Trophoblast cell (in vitro differentiated cells and primary cell): ENCODE data around the gene ACAD8.
"Not testable (repeated sequence)": the region's sequence is repeated elsewhere in the genome, so short reads cannot be mapped to it uniquely, and the experiment has no call there.

Experiments used
- DNase-seq, 2 donors: peaks; one replicate each; pipeline ENCODE4 v3.0.0-alpha.2; 2016
- H2AFZ ChIP-seq: 2 replicates; pipeline ENCODE4 v1.6.1; 2013; ENCODE audit warnings: low read length, moderate library complexity, mild to moderate bottlenecking; ENCODE audit not compliant: insufficient read depth, poor library complexity
- H2AK5ac ChIP-seq: 2 replicates; pipeline ENCODE4 v1.6.1; 2013; ENCODE audit warnings: mild to moderate bottlenecking, low read length
- H2BK120ac ChIP-seq: 2 replicates; pipeline ENCODE4 v1.6.1; 2013; ENCODE audit warnings: low read length, mild to moderate bottlenecking, moderate library complexity; ENCODE audit not compliant: insufficient read depth, poor library complexity
- H2BK12ac ChIP-seq: 2 replicates; pipeline ENCODE4 v1.6.1; 2013; ENCODE audit warnings: mild to moderate bottlenecking, low read length, moderate library complexity
- H2BK5ac ChIP-seq: 2 replicates; pipeline ENCODE4 v1.6.1; 2013; ENCODE audit warnings: low read length, low read depth, moderate library complexity, mild to moderate bottlenecking; ENCODE audit not compliant: poor library complexity
- H3K14ac ChIP-seq: 2 replicates; pipeline ENCODE4 v1.6.1; 2013; ENCODE audit warnings: mild to moderate bottlenecking, low read length
- H3K18ac ChIP-seq: 2 replicates; pipeline ENCODE4 v1.6.1; 2013; ENCODE audit warnings: mild to moderate bottlenecking, low read length
- H3K23ac ChIP-seq: 2 replicates; pipeline ENCODE4 v1.6.1; 2013; ENCODE audit warnings: low read length
- H3K27ac ChIP-seq: 2 replicates; pipeline ENCODE4 v1.5.1; 2013; ENCODE audit warnings: low read depth, mild to moderate bottlenecking, inconsistent platforms, low read length, moderate library complexity
- H3K27me3 ChIP-seq: 2 replicates; pipeline ENCODE4 v1.6.1; 2013; ENCODE audit warnings: inconsistent platforms, mild to moderate bottlenecking, low read length, moderate library complexity; ENCODE audit not compliant: insufficient read depth
- H3K36me3 ChIP-seq, 2 experiments: 1 replicate in 1 of 2; 2 replicates in 1 of 2; pipeline ENCODE4 v1.6.1; 2013; ENCODE audit warnings: low read length in 2 of 2, mild to moderate bottlenecking in 2 of 2, moderate library complexity in 1 of 2; ENCODE audit not compliant: insufficient read depth in 2 of 2, control insufficient read depth in 1 of 2
- H3K4ac ChIP-seq: 2 replicates; pipeline ENCODE4 v1.6.1; 2013; ENCODE audit warnings: low read depth, mild to moderate bottlenecking, low read length, moderate library complexity
- H3K4me1 ChIP-seq, 2 experiments: 1 replicate in 1 of 2; 2 replicates in 1 of 2; pipeline ENCODE4 v1.6.1; 2013; ENCODE audit warnings: low read length in 2 of 2, mild to moderate bottlenecking in 2 of 2, moderate library complexity in 1 of 2; ENCODE audit not compliant: insufficient read depth in 2 of 2, control insufficient read depth in 1 of 2
- H3K4me2 ChIP-seq: 2 replicates; pipeline ENCODE4 v1.6.1; 2013; ENCODE audit warnings: inconsistent platforms, mild to moderate bottlenecking, low read length, moderate library complexity
- H3K4me3 ChIP-seq: 2 replicates; pipeline ENCODE4 v1.5.1; 2013; ENCODE audit warnings: mild to moderate bottlenecking, low read depth, low read length, inconsistent platforms
- H3K79me1 ChIP-seq: one replicate; pipeline ENCODE4 v1.6.1; 2013; ENCODE audit warnings: low read length
- H3K79me2 ChIP-seq: 2 replicates; pipeline ENCODE4 v1.6.1; 2013; ENCODE audit warnings: low read length, mild to moderate bottlenecking; ENCODE audit not compliant: control insufficient read depth, insufficient read depth, poor library complexity
- H3K9ac ChIP-seq: 2 replicates; pipeline ENCODE4 v1.6.1; 2013; ENCODE audit warnings: mild to moderate bottlenecking, low read length
- H3K9me3 ChIP-seq: 2 replicates; pipeline ENCODE4 v1.6.1; 2013; ENCODE audit warnings: low read depth, mild to moderate bottlenecking, control low read depth, inconsistent platforms, low read length; ENCODE audit not compliant: insufficient read depth
- H4K12ac ChIP-seq: 2 replicates; pipeline ENCODE4 v1.6.1; 2013; ENCODE audit warnings: low read depth, mild to moderate bottlenecking, low read length, moderate library complexity
- H4K8ac ChIP-seq: 2 replicates; pipeline ENCODE4 v1.6.1; 2013; ENCODE audit warnings: low read depth, mild to moderate bottlenecking, low read length, moderate library complexity
- H4K91ac ChIP-seq: one replicate; pipeline ENCODE4 v1.6.1; 2013; ENCODE audit warnings: low read depth, mild to moderate bottlenecking, low read length, moderate library complexity
- WGBS: extraction: QIAGEN DNeasy Blood & Tissue Kit; methylation state at CpG from one replicate; pipeline ENCODE4 v1.1.7; 2013; ENCODE audit warnings: missing lambda C conversion rate; ENCODE audit not compliant: insufficient read length, insufficient coverage; ENCODE audit errors: extremely low coverage; 5-methylcytosine and 5-hydroxymethylcytosine counted together

ACAD8 gene

DNA sequence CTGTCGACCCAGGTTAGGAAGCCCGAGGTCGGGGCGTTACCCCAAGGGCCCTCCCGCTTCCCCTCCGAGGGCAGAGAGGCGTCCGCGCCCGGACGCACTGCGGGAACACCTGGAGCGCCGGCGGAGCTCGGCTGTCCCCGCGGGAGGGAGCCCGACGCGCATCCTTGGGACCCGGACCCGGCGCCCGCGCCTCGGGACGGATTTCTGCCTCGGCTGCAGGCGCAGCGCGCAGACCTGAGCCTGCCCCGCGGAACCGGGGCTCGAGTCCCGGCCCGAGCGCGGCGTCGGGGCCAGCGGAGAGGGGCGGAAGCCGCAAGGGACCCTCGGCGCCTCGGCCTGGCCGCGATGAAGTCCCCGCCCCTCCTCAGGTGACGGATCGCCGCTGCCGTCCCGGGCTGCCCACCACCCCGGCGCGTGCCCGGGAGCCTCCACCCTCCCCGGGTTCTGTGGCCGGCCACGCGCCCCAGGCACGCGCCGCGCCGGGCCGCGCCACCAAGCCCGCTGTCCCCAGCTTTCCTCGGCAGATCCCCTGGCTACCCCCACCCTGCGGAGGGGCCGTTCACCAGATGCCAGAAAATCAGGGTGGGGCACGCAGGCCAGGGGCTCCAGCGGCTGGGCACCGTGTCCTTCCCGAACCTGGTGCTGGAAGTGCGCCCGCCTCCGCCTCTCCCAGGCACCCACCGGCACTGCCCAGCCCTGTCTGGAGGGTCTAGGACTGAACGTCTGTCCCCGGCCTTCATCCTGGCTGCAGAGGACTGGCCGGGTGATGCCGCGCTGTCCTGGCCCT, 23.2 kb downstream of the ACAD8 start:
- Histone ChIP-seq H3K4me3 (peak overlapping the region; percentile 66), H3K36me3 (no peaks in the 10 kb centered on the region), H2BK5ac (no peak overlapping the region), H3K9ac (no peak overlapping the region), H3K4ac (no peak overlapping the region), H3K18ac (no peak overlapping the region), H3K9me3 (peaks cover 9% of the 10 kb centered on the region), H3K27ac (no peak overlapping the region), H4K12ac (no peak overlapping the region), H3K23ac (no peak overlapping the region), H3K27me3 (peaks cover 36% of the 10 kb centered on the region), H4K8ac (no peak overlapping the region), H4K91ac (no peak overlapping the region), H2AK5ac (no peak overlapping the region), H2BK120ac (no peak overlapping the region), H2AFZ (no peak overlapping the region), H3K4me1 (peaks cover 5 to 15% of the 10 kb centered on the region in 2 experiments), H3K4me2 (peak overlapping the region; percentile 74), H3K79me1 (no peaks in the 10 kb centered on the region), H2BK12ac (no peak overlapping the region), H3K14ac (no peak overlapping the region), H3K79me2 (no peaks in the 10 kb centered on the region)
- peak in 1 of 2 donors; percentile 26 for DNase-seq
- no CpG with 5 or more reads among the region's 88 CpGs for WGBS

DNA sequence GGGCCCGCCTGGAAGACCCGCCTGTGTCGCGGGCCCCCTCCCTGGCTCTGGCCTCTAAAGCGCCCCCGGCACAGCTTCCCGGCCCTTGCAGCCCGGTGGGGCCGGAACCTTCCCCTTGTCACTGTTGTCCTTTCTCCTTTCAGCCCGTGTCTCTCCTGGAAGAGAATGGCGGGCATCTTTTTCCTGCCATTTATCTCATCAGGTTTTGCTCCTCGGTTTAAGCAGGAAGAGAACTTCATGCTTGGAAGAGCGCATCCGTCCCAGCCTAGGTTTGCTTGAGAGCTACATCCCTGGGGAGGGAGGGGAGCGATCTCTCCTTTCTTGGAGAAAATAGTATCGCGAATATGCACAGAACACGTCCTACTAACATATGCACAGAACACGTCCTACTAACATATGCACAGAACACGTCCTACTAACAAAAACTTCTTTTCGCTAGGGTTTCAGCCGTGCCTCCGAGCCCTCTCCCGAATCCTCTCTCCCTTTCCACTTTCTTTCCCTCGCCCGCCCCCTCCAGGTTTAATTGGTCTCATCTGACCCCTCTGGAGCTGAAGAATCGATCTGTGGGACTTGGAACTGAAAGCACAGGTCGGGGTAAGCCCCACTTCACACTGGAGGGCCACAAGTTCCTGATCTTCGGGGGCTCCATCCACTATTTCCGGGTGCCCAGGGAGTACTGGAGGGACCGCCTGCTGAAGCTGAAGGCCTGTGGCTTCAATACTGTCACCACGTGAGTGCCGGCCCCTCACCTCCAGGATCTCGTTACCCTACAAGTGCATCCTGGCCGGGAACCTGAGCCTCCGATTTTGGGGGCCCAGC, 24.0 kb downstream of the ACAD8 start:
- Histone ChIP-seq H3K79me1 (no peaks in the 10 kb centered on the region), H3K36me3 (no peaks in the 10 kb centered on the region), H3K18ac (no peak overlapping the region), H2BK120ac (no peak overlapping the region), H2AK5ac (no peak overlapping the region), H4K8ac (no peak overlapping the region), H3K23ac (no peak overlapping the region), H4K12ac (no peak overlapping the region), H3K27me3 (peaks cover 36% of the 10 kb centered on the region), H3K4ac (no peak overlapping the region), H2BK5ac (no peak overlapping the region), H3K9ac (no peak overlapping the region), H3K4me1 (peaks cover 5 to 15% of the 10 kb centered on the region in 2 experiments), H3K4me2 (peak overlapping the region; percentile 74), H4K91ac (no peak overlapping the region), H3K9me3 (peaks cover 9% of the 10 kb centered on the region), H3K79me2 (no peaks in the 10 kb centered on the region), H2BK12ac (no peak overlapping the region), H3K14ac (no peak overlapping the region), H3K4me3 (no peak overlapping the region), H2AFZ (no peak overlapping the region), H3K27ac (no peak overlapping the region)
- WGBS = no CpG with 5 or more reads among the region's 36 CpGs
- DNase-seq = no peak

DNA sequence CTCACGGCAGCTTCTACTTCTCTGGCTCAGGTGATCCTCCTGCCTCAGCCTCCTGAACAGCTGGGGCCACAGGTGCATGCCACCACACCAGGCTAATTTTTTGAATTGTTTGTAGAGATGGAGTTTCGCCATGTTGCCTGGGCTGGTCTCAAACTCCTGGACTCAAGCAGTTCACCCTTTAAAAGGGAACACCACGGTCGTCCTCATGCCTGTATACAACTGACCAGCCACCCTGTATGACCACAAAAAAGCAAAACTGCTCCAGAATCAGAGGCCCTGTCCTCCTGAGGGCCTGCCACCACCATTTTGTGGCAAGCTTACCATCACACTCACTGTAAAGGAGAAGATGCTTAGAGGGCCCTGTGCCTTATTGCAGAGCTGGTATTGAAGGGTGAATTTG, 25.0 kb downstream of the ACAD8 start:
- Histone ChIP-seq H3K4me1 (peaks cover 5 to 15% of the 10 kb centered on the region in 2 experiments), H4K91ac (no peak overlapping the region), H3K9ac (peak overlapping the region; percentile 52), H2AFZ (no peak overlapping the region), H4K12ac (no peak overlapping the region), H3K79me1 (no peaks in the 10 kb centered on the region), H2BK5ac (no peak overlapping the region), H3K4ac (no peak overlapping the region), H3K79me2 (no peaks in the 10 kb centered on the region), H3K14ac (no peak overlapping the region), H2AK5ac (no peak overlapping the region), H2BK120ac (no peak overlapping the region), H3K27ac (no peak overlapping the region), H3K4me3 (no peak overlapping the region), H3K9me3 (peaks cover 9% of the 10 kb centered on the region), H4K8ac (no peak overlapping the region), H2BK12ac (no peak overlapping the region), H3K27me3 (peaks cover 33% of the 10 kb centered on the region), H3K18ac (no peak overlapping the region), H3K4me2 (no peak overlapping the region), H3K23ac (peak overlapping the region; percentile 94), H3K36me3 (no peaks in the 10 kb centered on the region)
- no peak for DNase-seq
- no CpG with 5 or more reads among the region's 4 CpGs for WGBS

DNA sequence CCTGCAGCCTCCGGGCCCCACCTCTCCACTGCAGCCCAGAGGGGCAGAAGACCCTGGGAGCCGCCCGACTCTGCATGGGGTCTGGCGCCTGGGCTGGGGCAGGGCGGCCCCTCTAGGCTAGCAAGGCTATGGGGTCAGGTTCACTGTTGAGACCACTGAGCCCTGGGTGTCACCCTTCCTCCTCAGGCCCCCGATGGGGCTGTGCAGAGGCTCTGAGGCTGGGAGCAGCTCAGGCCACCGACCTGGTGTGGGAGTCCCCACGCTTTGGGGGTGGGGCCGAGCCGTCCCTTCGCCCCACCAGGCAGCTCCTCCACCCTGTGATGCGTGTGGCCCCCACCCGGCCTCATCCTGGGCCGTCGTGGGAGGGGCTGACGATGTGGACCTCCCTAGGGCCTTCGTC, 28.3 kb downstream of the ACAD8 start:
- H3K18ac ChIP-seq, H3K79me2 ChIP-seq, H2AK5ac ChIP-seq, H3K79me1 ChIP-seq, H3K36me3 ChIP-seq, H2AFZ ChIP-seq, H2BK120ac ChIP-seq, H2BK5ac ChIP-seq, H2BK12ac ChIP-seq, H4K91ac ChIP-seq, H4K8ac ChIP-seq, H4K12ac ChIP-seq, H3K23ac ChIP-seq, DNase-seq, H3K27ac ChIP-seq, H3K4ac ChIP-seq, H3K4me3 ChIP-seq, H3K14ac ChIP-seq, H3K9ac ChIP-seq, H3K4me2 ChIP-seq, H3K4me1 ChIP-seq, H3K9me3 ChIP-seq: not testable (repeated sequence)
- H3K27me3 ChIP-seq = peaks cover 18% of the 10 kb centered on the region
- no CpG with 5 or more reads among the region's 17 CpGs for WGBS
